Measurements from ENCODE around the gene CPEB4. TPM values are rescaled to one million over a fixed set of nuclear protein-coding genes. Genes with fewer than 3 reads are reported as not detected.

Gene CPEB4
- total and polyA plus RNA-seq, 10 of the 15 experiments (the other 5 are each of a cell fraction or from before 2014, with no cell fraction given): 6.9 to 33.1 (median 20.4) TPM

GRCh38 chr5:173950829-173951228, 62.7 kb downstream of the CPEB4 start:
- no peak for ATAC-seq
- Histone ChIP-seq H3K9ac (ENCODE audit: control insufficient read depth, insufficient read depth, low read length) (no peak overlapping the region), H4K20me1 (ENCODE audit: control insufficient read depth, insufficient read depth) (no peaks in the 10 kb centered on the region), H3K27me3 (replicated peaks in 1 of 2; ENCODE audit: control insufficient read depth in 2 of 2, insufficient read depth in 2 of 2, low read length in 1 of 2) (no peaks in the 10 kb centered on the region), H3K4me1 (ENCODE audit: control insufficient read depth, insufficient read depth, low read length) (no peaks in the 10 kb centered on the region), H3K27ac (ENCODE audit: control insufficient read depth, insufficient read depth) (no peak overlapping the region), H2AFZ (ENCODE audit: control insufficient read depth, low read depth, low read length) (no peak overlapping the region), H3K36me3 (ENCODE audit: control insufficient read depth in 2 of 2, insufficient read depth in 2 of 2, low read length in 1 of 2) (peaks cover 12 to 37% of the 10 kb centered on the region in 2 experiments), H3K79me2 (ENCODE audit: control insufficient read depth, insufficient read depth, low read length) (no peaks in the 10 kb centered on the region), H3K4me2 (ENCODE audit: control insufficient read depth, insufficient read depth) (no peak overlapping the region), H3K9me3 (replicated peaks; ENCODE audit: control insufficient read depth, insufficient read depth, low read length) (no peaks in the 10 kb centered on the region), H3K4me3 (no peak overlapping the region)
- 100% methylated on average over 2 of the region's 2 CpGs for WGBS (ENCODE audit: insufficient coverage, insufficient replicate concordance, low lambda C conversion rate, missing lambda C conversion rate)
- SMC1A ChIA-PET (ENCODE audit: uncharacterized antibody, unreplicated experiment): interaction anchor here (0.7 to 1.7 kb wide), 3 partner anchors 8 to 48 kb away, joined by 3 to 5 read pairs (median 3); no protein-coding TSS in a partner anchor
- in situ Hi-C loops (cut with MboI): no loop called here
- FAIRE-seq: no peak
- intact Hi-C loops (cut with micrococcal nuclease; ENCODE audit: unreplicated experiment): no loop called here
- BruUV-seq (replicated peaks): no TSS peak
- DNase-seq (ENCODE audit: low read depth, low spot score): no peak
- RAD21 ChIA-PET (ENCODE audit: unreplicated experiment): no interaction called here
- CTCF ChIA-PET: no interaction called here
- TF ChIP-seq CTCF (IDR thresholded peaks at IDR 0.05 in 2 of 3, conservative IDR thresholded peaks at IDR 0.05 in 1 of 3; ENCODE audit: control insufficient read depth in 2 of 3, extremely low read depth in 1 of 3, insufficient read depth in 1 of 3, low read depth in 3 of 3, low read length in 3 of 3): no peak
- no peak for TF ChIP-seq CBX3 (IDR thresholded peaks at IDR 0.05; ENCODE audit: borderline replicate concordance, low read depth)
- TF ChIP-seq E2F4 (IDR thresholded peaks at IDR 0.05; ENCODE audit: low read depth, low read length): no peak
- no peak for TF ChIP-seq MAX (IDR thresholded peaks at IDR 0.05; ENCODE audit: low read depth, low read length)
- no peak for TF ChIP-seq SMC3 (IDR thresholded peaks at IDR 0.05; ENCODE audit: borderline replicate concordance, low read length)
- TF ChIP-seq IKZF1 (conservative IDR thresholded peaks at IDR 0.05): no peak
- POLR2A ChIA-PET: no interaction called here
